ENCODE results near the gene LAMB1. TPM values are rescaled to one million over a fixed set of nuclear protein-coding genes. Genes with fewer than 3 reads are reported as not detected.
A peak's percentile ranks its signal among the peaks of the same experiment; 100 is the strongest.

LAMB1 gene
- total and polyA plus RNA-seq, 2 of the 13 experiments (the other 11 are each of a cell fraction or from before 2014, with no cell fraction given), result 109 to 124 TPM

GRCh38 chr7:107995184-107996071 lies 7.5 kb downstream of the LAMB1 start (continued):
- TF ChIP-seq CBFB (CRISPR knock-in tag; IDR thresholded peaks at IDR 0.05), result no peak
- no peak for TF ChIP-seq ZNF543 (CRISPR knock-in tag; IDR thresholded peaks at IDR 0.05)
- TF ChIP-seq RFXANK (CRISPR knock-in tag; IDR thresholded peaks at IDR 0.05), result no peak
- TF ChIP-seq RELA (CRISPR knock-in tag; IDR thresholded peaks at IDR 0.05), result no peak
- peak; percentile 87 for TF ChIP-seq PAXIP1 (CRISPR knock-in tag; conservative IDR thresholded peaks at IDR 0.05)
- no peak; the same call in 1 of the 2 replicates for TF ChIP-seq FOXA3 (CRISPR knock-in tag; IDR thresholded peaks at IDR 0.05)
- no peak for TF ChIP-seq ZNF253 (CRISPR knock-in tag; IDR thresholded peaks at IDR 0.05; ENCODE audit: borderline replicate concordance)
- no peak for TF ChIP-seq ESRRA (CRISPR knock-in tag; IDR thresholded peaks at IDR 0.05; ENCODE audit: low read depth)
- TF ChIP-seq ZNF510 (CRISPR knock-in tag; IDR thresholded peaks at IDR 0.05; ENCODE audit: low read depth), result 0 out of 2 replicates have a peak, but pooled peaks have one; percentile 32
- TF ChIP-seq REPIN1 (CRISPR knock-in tag; IDR thresholded peaks at IDR 0.05; ENCODE audit: borderline replicate concordance, low read depth), result no peak
- TF ChIP-seq SRY (CRISPR knock-in tag; IDR thresholded peaks at IDR 0.05), result no peak
- no peak for TF ChIP-seq MAF1 (CRISPR knock-in tag; IDR thresholded peaks at IDR 0.05; ENCODE audit: borderline replicate concordance)
- no peak for TF ChIP-seq TBP (CRISPR knock-in tag; IDR thresholded peaks at IDR 0.05)
- TF ChIP-seq TGIF2 (CRISPR knock-in tag; IDR thresholded peaks at IDR 0.05), result no peak
- TF ChIP-seq LRRFIP1 (CRISPR knock-in tag; conservative IDR thresholded peaks at IDR 0.05), result no peak
- no peak for TF ChIP-seq ZBTB26 (CRISPR knock-in tag; IDR thresholded peaks at IDR 0.05; ENCODE audit: borderline replicate concordance)
- TF ChIP-seq MXD4 (CRISPR knock-in tag; IDR thresholded peaks at IDR 0.05), result no peak
- no peak for TF ChIP-seq KMT2B (CRISPR knock-in tag; IDR thresholded peaks at IDR 0.05)
- TF ChIP-seq GMEB2 (CRISPR knock-in tag; IDR thresholded peaks at IDR 0.05; ENCODE audit: low read depth), result no peak
- TF ChIP-seq ZNF720 (CRISPR knock-in tag; IDR thresholded peaks at IDR 0.05), result no peak
- TF ChIP-seq MXD1 (CRISPR knock-in tag; IDR thresholded peaks at IDR 0.05), result no peak

All from HepG2 (cell line).